Endothelial cell of umbilical vein (primary cell): ENCODE measurements around the gene SEPTIN5. TPM values are rescaled to one million over a fixed set of nuclear protein-coding genes. Genes with fewer than 3 reads are reported as not detected.

Experiments
- BruUV-seq: library from RNA; stranded (reverse); fragments of 400-500 nt; replicated peaks from 2 replicates; lab custom pipeline; 2021; lab: Mats Ljungman, UMichigan
- CTCF ChIA-PET: fragments of 300-600, 350-600 bp; sonication (Branson Sonifier 250); formaldehyde crosslinking; loops from one replicate; lab custom pipeline; 2021; ENCODE audit warnings: antibody characterized with exemption, inconsistent platforms; lab: Charles Lee
- POLR2A ChIA-PET: fragments of 300-600, 350-600 bp; sonication (Branson Sonifier 250); formaldehyde crosslinking; loops from one replicate; lab custom pipeline; 2021; ENCODE audit warnings: antibody characterized with exemption, inconsistent platforms; lab: Charles Lee
- DNase-seq: peaks from one replicate; pipeline ENCODE4 v3.0.0-alpha.2; 2011; ENCODE audit warnings: low read depth, low spot score
- FAIRE-seq: peaks from 2 replicates; lab custom pipeline; 2011; peaks lifted over from hg19 to GRCh38; lab: Jason Lieb, UNC
- H2AFZ ChIP-seq: 2 replicates; pipeline ENCODE4 v1.6.0; 2012; ENCODE audit warnings: low read depth, low read length, control low read depth, inconsistent platforms
- H3K27ac ChIP-seq: 2 replicates; pipeline ENCODE4 v1.5.1; 2011; ENCODE audit warnings: low read depth, mild to moderate bottlenecking, control low read depth, low read length, moderate library complexity; ENCODE audit not compliant: insufficient read depth
- H3K27me3 ChIP-seq, 2 experiments: 2 replicates each; pipeline versions ENCODE4 v1.6.0 to v1.6.1; 2011; ENCODE audit warnings: low read length in 2 of 2, mixed read lengths in 1 of 2; ENCODE audit not compliant: control insufficient read depth in 2 of 2, insufficient read depth in 2 of 2
- H3K36me3 ChIP-seq, 2 experiments: 2 replicates in 1 of 2; 3 replicates in 1 of 2; pipeline ENCODE4 v1.5.1; 2011; ENCODE audit warnings: low read length in 2 of 2, mild to moderate bottlenecking in 1 of 2, moderate library complexity in 1 of 2; ENCODE audit not compliant: control insufficient read depth in 2 of 2, insufficient read depth in 2 of 2; ENCODE audit errors: extremely low read depth in 1 of 2
- H3K4me1 ChIP-seq: 3 replicates; pipeline ENCODE4 v1.5.1; 2011; ENCODE audit warnings: mild to moderate bottlenecking, low read length; ENCODE audit not compliant: control insufficient read depth, insufficient read depth; ENCODE audit errors: extremely low read depth
- H3K4me2 ChIP-seq: 2 replicates; pipeline ENCODE4 v1.6.1; 2011; ENCODE audit warnings: low read length, control low read depth, mixed read lengths; ENCODE audit not compliant: insufficient read depth
- H3K4me3 ChIP-seq, 3 experiments: fragments of 200-600 bp in 1 of 3; sonication (generic), shearing (Covaris generic) in 1 of 3; replicated peaks in 1 of 3; 2 replicates each; pipeline ENCODE4 v1.5.1; 2011 to 2016; ENCODE audit warnings: control low read depth in 3 of 3, low read length in 3 of 3, mild to moderate bottlenecking in 2 of 3, inconsistent platforms in 1 of 3, low read depth in 1 of 3, moderate library complexity in 1 of 3; ENCODE audit not compliant: insufficient read depth in 1 of 3
- H3K79me2 ChIP-seq: 2 replicates; pipeline ENCODE4 v1.6.0; 2012; ENCODE audit warnings: low read length, inconsistent platforms; ENCODE audit not compliant: control insufficient read depth, insufficient read depth
- H3K9ac ChIP-seq: replicated peaks from 2 replicates; pipeline ENCODE3; 2011; ENCODE audit warnings: low read length, control low read depth; ENCODE audit not compliant: insufficient read depth; ENCODE audit errors: extremely low read depth
- H3K9me1 ChIP-seq: replicated peaks from 3 replicates; pipeline ENCODE4 v1.6.0; 2011; ENCODE audit warnings: mild to moderate bottlenecking, low read length; ENCODE audit not compliant: control insufficient read depth, insufficient read depth; ENCODE audit errors: extremely low read depth
- H3K9me3 ChIP-seq: replicated peaks from 2 replicates; pipeline ENCODE4 v1.5.1; 2012; ENCODE audit warnings: low read length, inconsistent platforms; ENCODE audit not compliant: control insufficient read depth, insufficient read depth
- H4K20me1 ChIP-seq: replicated peaks from 2 replicates; pipeline ENCODE3; 2011; ENCODE audit warnings: mild to moderate bottlenecking, low read length; ENCODE audit not compliant: control insufficient read depth, insufficient read depth; ENCODE audit errors: extremely low read depth
- CTCF ChIP-seq, 2 donors: IDR thresholded peaks; 1 replicate in 1 of 2; 2 replicates in 1 of 2; pipeline ENCODE4 v1.5.1; 2011; ENCODE audit warnings: low read length in 2 of 2, mild to moderate bottlenecking in 2 of 2, moderate library complexity in 2 of 2, control low read depth in 1 of 2, inconsistent platforms in 1 of 2, low read depth in 1 of 2; ENCODE audit not compliant: insufficient read depth in 1 of 2; ENCODE audit errors: extremely low read depth in 1 of 2
- EZH2 ChIP-seq: IDR thresholded peaks from 2 replicates; pipeline ENCODE4 v1.6.1; 2012; ENCODE audit warnings: borderline replicate concordance, low read depth, mild to moderate bottlenecking, moderate library complexity, low read length, inconsistent platforms; ENCODE audit not compliant: severe bottlenecking
- FOS ChIP-seq: IDR thresholded peaks from 2 replicates; pipeline ENCODE4 v1.6.1; 2011; ENCODE audit warnings: mild to moderate bottlenecking, low read length, moderate library complexity, borderline replicate concordance; ENCODE audit not compliant: insufficient read depth
- GATA2 ChIP-seq: IDR thresholded peaks from 2 replicates; pipeline ENCODE4 v1.7.0; 2011; ENCODE audit warnings: low read depth, mild to moderate bottlenecking, moderate library complexity, mixed read lengths, low read length; ENCODE audit not compliant: insufficient read length, insufficient read depth
- JUN ChIP-seq: IDR thresholded peaks from 2 replicates; pipeline ENCODE4 v1.6.1; 2011; ENCODE audit warnings: borderline replicate concordance, low read depth; ENCODE audit not compliant: insufficient read length, insufficient read depth
- MAX ChIP-seq: IDR thresholded peaks from 2 replicates; pipeline ENCODE4 v1.6.1; 2011; ENCODE audit not compliant: insufficient read depth, insufficient read length
- MYC ChIP-seq: IDR thresholded peaks from one replicate; pipeline ENCODE4 v1.6.1; 2011; ENCODE audit warnings: mild to moderate bottlenecking, low read depth, low read length
- POLR2A ChIP-seq: IDR thresholded peaks from 2 replicates; pipeline ENCODE4 v1.6.1; 2012; ENCODE audit warnings: low read depth, mild to moderate bottlenecking, control low read depth, low read length
- POLR2AphosphoS5 ChIP-seq: IDR thresholded peaks from 2 replicates; pipeline ENCODE4 v1.6.1; 2012; ENCODE audit warnings: low read depth, mild to moderate bottlenecking, control low read depth, low read length, moderate library complexity; ENCODE audit not compliant: insufficient read depth
- dilution Hi-C: fragments of 300-500 bp; cut with MboI; formaldehyde crosslinking; loops from one replicate; pipeline ENCODE4 v1.15.0; 2019; ENCODE audit warnings: low sequenced_read_pairs; ENCODE audit not compliant: extremely low pct_ligation_motif_present
- intact Hi-C: fragments of 100-400 bp; cut with micrococcal nuclease; formaldehyde crosslinking; loops from one replicate; pipeline ENCODE4 v1.10.0; 2022
- polyA plus RNA-seq, 4 experiments: library from polyadenylated mRNA; depleted of rRNA in 3 of 4; stranded (reverse) in 3 of 4; unstranded in 1 of 4; fragments of >200 nt; gene quantifications; 2 replicates each; pipeline versions ENCODE4 v1.2.1 to v1.2.3, GENCODE V29; 2011 to 2012; ENCODE audit warnings: missing spikeins in 1 of 4
- total RNA-seq: library from RNA; stranded (reverse); gene quantifications from 2 replicates; pipeline ENCODE4 v1.2.3, GENCODE V29; 2021

Gene SEPTIN5
- total and polyA plus RNA-seq, 2 donors (not counting 3 experiments of a cell fraction or from before 2014, with no cell fraction given): 31.1 to 35.8 TPM

DNA sequence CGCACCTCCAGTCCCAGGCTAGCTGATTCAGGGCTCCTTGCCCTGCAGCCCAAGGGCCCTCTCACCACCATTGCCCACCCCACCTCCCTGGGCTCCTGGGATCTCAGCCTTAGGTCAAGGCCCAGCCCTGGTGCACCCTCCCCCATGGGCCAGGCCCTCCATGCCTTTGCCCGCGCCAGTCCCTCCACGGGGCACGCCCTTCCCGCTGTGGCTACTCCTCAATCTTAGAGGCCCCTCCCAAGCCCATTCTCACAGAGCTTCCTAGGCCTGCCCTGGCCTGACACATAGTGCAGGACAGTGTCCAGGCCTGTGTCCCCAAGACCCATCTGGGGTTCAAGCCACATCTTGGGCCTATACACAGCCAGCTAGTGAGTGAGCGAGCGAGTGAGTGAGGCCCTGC is 15.9 kb downstream of the SEPTIN5 start:
- BruUV-seq: no TSS peak
- Histone ChIP-seq H3K4me2 (no peak overlapping the region), H3K36me3 (no peaks in the 10 kb centered on the region), H3K27me3 (no peaks in the 10 kb centered on the region), H3K9me1 (no peaks in the 10 kb centered on the region), H3K4me1 (peaks cover 3% of the 10 kb centered on the region), H3K4me3 (no peak overlapping the region), H4K20me1 (no peaks in the 10 kb centered on the region), H3K9me3 (no peaks in the 10 kb centered on the region), H2AFZ (peak overlapping the region; percentile 90), H3K27ac (no peak overlapping the region), H3K9ac (no peak overlapping the region), H3K79me2 (no peaks in the 10 kb centered on the region)
- TF ChIP-seq GATA2 (no peak), POLR2AphosphoS5 (no peak), FOS (no peak), POLR2A (no peak), EZH2 (no peak), JUN (no peak), MAX (no peak), MYC (no peak), CTCF (IDR thresholded peaks at IDR 0.05; ENCODE audit: extremely low read depth in 1 of 2, insufficient read depth in 1 of 2, low read depth in 1 of 2, low read length in 2 of 2) (no peak)
- DNase-seq (no peak), FAIRE-seq (no peak)
- intact Hi-C loops (loop anchor here (1.0 to 2.0 kb wide), 6 partner anchors 37 to 283 kb away; partner anchors contain the start of genes GNB1L and RTL10), dilution Hi-C loops (no loop called here)
- ChIA-PET POLR2A (no interaction called here), CTCF (interaction anchor here (0.5 to 5.5 kb wide), 73 partner anchors 9 to 430 kb away, joined by 3 to 372 read pairs (median 6); partner anchors contain the start of genes COMT, GNB1L, RTL10 and TANGO2)
